HG02885 (cell line): ENCODE measurements around the gene VAMP2.
A peak's percentile ranks its signal among the peaks of the same experiment; 100 is the strongest.
"Not testable (repeated sequence)": the region's sequence is repeated elsewhere in the genome, so short reads cannot be mapped to it uniquely, and the experiment has no call there.

ENCODE experiments used
- ATAC-seq: cut with Tn5 transposase; IDR thresholded peaks from one replicate; pipeline ENCODE4 v1.9.1; 2021; ENCODE audit warnings: mild to moderate bottlenecking; ENCODE audit not compliant: unreplicated experiment, poor library complexity

VAMP2 gene

DNA sequence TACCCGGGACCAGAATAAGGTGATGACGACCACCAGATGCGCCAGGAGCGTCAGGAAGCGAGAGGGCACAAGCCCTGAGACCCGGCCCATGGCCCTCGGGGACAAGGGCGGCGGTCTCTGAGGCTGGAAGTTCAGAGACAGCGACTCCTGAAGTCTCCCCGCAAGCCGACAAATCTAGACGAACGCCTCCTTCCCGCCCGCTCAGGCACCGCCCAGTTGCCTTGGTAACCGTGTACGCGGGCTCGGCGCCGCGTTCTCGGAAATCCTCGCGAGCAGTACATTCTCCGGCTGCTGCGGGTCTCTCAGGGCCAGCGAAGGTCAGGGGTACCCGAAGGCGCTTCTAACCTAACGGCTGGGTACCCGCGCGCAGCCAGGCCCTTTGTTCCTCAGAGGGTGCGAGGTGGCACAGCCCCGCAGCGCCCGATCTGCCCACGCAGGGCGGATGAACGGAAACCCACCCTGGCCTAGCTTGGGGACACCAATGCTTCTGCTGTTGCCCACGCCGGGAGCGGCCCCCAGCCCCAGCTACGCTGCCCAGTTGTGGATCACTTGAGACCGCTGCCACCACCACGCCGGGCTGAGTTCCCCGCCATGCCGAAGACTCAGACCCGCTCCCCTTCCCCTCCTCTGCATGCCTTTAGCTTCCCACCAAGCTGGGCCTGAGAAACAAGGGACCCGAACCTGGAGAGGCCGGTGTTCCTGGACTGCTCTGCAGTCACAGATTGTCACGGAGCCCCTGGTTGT, 13.6 kb upstream of the VAMP2 start, which contains the start of gene TMEM107:
Gene TMEM107, minus strand, starts transcription at position 184 of the 744 bp plus-strand sequence. Its CDS starts 94 bp downstream, at position 90.
- peak; percentile 53 for ATAC-seq

DNA sequence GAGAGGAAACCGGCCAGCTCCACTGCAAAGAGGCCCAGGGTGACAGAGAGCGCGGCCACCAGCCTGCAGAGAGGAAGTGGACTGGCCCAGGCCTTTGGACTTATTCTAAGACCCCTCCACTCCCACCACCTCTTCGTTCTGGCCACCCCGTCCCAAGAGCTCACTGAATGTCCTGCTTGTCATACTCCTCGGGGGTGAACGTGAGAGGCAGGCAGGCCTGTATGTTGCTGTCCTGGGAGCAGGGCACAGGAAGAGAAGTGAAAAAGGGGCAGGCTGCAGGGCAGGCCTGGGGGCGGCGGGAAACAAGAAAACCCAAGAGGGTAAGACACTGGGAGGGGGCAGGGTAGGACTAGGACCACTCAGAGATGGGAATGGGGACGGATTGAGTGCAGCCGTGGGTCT, 13.0 kb upstream of the VAMP2 start:
- peak; percentile 6 for ATAC-seq

DNA sequence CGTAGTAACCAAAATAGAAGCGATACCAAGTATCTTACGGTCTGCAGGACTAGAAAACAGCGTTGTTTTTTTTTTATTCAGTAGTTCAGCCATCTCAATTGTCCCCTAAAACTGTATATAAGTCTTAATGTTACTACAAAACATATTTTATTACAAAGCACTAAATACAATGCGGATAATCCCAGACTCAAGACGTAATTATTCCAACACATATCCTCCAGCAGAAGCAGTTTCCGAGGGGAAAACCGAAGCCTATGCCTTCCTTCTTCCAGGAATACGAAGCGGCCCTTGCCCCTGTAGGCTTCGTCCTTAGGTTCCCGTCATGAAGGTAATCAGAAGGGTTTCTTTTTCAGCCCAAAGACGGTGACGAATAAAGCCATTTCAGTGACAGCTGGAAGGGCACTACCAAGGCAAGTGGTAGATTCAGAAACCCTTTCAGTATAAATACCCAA, 11.1 kb upstream of the VAMP2 start:
- no peak for ATAC-seq

DNA sequence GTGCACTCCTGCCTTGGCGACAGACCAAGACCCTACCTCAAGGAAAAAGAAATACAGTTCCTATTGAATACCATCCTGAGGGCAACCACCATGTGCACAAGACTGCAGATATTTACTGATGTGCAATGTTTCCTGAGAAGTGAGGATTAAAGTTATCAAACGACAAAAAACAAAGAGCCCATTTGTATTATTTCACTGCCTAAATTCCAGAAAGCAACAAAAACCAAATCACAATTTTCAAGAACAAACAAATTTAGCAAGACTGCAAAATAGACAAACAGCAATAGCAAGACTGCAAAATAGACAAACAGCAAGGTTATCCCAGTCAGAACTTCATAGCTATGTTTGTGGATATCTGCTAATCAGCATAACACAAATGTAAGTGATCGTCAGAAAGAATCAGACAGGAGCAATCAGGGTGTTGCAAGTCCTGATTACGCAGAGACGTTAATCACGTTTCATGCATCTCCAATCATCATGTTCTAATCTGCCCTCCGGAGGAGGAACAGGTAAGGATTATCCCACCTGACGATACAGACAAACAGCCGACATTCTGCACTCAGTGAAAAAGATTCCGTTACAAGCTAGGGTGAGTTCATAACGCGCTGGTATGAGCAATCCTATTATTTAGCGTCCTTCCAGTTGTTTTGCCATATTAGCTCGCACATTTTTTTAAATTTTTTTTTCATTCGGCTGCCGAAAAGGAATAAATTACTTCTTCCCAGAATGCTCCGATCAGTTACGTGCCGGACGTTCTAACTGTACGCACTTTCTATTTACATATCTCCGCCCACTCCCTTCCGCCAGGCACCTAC, 10.5 kb upstream of the VAMP2 start:
- ATAC-seq, result peak; percentile 73

DNA sequence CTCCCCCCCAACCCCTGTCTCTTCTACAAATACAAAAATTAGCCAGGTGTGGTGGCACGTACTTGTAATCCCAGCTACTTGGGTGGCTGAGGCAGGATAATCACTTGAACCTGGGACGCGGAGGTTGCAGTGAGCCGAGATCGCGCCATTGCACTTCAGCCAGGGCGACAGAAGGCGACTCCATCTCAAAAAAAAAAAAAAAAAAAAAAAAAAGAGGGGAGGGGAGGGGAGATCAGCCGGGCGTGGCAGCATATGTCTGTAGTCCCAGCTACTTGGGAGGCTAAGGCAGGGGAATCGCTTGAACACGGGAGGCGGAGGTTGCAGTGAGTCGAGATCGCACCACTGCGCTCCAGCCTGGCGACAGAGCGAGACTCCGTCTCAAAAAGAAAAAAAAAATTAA, 7.4 kb upstream of the VAMP2 start:
- not testable (repeated sequence) for ATAC-seq

DNA sequence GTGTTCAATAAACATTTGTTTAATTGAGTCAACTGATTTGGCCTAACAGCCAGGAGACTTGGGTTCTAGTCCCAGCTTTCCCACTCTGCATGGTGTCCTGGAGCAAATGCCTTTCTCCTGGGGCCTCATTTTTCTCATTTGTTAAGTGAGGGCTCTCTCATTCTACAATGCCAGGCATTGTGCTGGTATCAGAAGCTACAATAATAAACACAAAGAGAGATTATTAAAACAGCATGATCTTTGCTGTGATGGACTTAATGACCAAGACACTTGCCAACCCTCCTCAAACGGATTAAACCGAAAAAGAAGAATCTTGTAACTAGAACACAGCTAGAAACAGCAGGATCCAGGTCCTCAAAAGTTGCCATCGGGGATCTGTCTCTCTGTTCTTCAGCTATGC, 4.8 kb upstream of the VAMP2 start:
- ATAC-seq, result no peak

DNA sequence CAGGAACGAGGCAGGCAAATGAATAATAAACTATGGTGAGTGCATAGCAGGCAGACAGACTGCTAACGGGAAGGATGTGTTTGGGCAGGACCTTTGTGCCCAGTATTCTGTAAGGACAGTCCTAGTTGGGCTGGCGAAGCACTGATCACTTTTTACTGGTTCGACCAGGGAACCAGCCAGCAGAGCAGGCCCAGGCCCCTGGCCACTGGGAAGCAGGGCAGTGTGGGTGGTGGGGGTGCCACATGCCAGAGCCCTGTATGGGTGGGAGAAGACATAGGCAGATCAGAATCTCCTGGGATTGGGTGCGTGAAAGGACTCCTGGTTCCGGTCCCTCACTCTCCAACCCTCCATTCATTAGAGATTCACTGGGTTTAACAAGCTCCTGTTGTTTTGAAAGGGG, 4.0 kb upstream of the VAMP2 start:
- ATAC-seq, result no peak

DNA sequence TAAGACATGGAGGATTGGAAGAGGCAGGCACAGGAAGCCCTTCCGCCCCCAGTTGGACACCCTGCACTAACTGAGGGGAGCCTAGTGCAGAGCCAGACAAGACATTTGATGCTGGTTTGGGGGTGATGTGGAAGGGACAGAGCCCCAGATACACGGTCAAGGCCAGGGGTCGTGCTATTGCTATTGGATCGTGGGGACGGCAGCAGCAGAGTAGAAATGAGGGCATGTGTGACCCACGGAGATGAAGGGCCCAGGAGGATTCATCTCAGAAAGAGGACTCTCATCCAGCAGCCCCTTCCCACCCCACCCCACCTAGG, 2.0 kb upstream of the VAMP2 start:
- no peak for ATAC-seq

DNA sequence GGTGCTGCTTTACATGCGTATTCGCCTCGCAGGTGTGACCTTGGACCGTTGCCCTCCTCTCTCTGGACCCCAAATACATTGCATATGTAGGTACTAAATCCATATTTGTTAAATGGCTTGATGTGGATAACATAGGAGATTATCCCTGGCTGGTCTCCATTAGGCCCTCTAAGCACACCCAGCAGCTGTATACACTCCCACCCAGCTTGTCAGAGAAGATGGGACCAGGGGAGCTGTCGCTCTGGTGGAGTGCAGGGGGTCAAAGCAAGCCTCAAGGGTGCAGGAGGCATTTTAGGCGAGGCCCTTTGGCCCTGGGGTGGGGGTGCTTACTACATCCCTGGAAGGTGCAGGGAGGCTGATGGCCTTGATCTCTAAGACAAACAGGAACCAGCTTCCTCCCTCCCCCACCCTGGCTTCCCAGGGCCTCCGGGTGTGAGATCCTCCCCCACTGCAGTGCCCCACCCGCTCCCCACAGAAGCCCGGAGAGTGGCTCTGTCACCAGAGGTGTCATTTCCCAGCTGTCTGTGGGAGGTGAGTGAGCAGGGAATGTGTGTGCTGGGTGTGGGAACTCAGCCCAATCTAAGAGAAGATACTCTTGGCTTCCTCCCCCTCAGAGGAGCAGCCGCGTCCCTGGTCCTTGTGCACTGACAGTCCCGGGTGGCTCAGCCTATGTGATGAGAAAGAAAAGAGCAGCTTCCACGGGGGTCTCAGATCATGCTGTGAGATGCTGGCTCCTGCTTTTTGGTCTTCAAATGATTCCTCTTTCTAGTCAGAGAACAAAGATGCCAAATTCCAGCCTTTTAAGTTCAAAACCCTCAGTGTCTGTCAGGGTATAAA, 1.4 kb upstream of the VAMP2 start:
- ATAC-seq, result no peak

DNA sequence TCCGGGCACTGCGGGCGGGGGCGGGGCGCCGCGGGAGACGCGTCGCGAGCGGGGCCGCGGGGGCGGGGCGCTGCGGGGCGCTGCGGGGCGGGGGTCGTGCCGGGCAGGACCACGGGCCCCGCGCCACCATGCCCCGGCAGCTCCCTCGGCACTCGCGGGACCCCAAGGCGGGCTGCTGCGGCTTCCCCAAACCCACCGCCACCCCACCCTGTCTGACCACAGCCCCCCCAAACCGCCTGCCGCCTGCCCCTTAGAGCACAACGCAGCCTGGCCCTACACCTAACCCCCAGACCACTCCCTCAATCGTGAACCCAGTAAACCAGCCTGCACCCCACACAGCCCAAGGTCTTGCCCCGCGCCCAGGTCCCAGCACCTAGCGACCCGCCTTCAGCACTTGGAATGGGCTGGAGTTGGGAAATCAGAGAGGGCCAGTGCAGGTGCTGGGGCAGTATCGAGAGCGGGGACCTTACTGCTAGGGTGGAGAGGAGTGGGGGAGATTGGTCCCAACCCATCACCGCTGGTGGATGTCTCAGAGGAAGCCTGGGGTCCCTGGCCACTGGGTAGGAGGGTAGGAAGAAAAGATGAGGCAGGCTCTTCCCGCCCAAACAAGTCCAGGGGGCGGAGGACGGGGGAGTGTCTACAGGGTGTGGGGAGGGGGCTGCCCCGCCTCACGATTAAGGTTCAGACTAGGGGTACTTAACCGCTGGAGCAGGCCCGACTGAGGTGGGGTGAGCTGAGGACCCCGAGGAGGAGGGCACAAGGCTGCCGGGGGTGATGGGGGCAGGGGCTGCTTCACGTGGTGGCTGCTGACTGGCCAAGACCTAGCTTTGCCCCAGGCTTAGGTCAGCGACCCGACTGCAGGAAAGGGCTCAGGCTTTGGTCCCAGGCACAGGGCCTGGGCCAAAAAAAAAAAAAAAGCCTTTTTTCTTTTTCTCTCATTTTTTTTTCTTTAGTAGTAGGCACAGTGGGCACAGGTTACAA, 539 bp upstream of the VAMP2 start:
- ATAC-seq, result peak; percentile 20

DNA sequence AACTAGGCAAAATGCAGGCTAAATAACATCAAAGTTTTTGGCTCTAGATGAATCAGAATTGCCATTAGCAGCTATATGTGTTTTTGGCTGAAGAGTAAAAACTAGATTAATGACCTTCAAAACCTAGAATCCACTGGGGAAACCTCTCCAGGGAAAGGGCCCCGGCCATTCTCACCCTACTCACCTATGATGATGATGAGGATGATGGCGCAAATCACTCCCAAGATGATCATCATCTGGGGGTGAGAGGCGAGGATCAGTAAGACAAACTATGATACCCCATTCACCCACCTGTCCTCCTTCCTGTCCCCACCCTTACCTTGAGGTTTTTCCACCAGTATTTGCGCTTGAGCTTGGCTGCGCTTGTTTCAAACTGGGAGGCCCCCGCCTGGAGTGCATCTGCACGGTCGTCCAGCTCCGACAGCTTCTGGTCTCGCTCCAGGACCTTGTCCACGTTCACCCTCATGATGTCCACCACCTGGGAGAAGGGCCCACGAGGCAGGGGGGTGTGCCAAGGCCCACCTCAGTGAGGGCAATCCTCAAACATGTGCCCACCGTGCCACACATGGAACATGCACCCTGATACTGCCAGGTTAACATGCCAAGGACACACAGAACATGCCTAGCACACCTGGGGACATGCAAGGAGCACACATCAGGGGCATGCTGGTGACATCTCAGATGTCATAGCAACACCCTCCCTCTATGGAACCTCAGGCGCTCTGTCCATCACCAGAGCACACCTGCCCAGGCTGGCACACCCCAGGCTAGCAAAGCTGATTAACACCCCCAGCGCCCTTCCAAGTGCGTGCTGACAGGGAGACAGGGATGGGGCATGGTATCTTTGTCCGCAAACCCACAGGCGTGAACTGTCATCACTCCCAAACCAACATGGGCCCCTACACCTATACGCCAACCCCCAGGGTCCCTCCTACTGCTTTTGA, 1.2 kb downstream of the VAMP2 start:
- no peak for ATAC-seq

DNA sequence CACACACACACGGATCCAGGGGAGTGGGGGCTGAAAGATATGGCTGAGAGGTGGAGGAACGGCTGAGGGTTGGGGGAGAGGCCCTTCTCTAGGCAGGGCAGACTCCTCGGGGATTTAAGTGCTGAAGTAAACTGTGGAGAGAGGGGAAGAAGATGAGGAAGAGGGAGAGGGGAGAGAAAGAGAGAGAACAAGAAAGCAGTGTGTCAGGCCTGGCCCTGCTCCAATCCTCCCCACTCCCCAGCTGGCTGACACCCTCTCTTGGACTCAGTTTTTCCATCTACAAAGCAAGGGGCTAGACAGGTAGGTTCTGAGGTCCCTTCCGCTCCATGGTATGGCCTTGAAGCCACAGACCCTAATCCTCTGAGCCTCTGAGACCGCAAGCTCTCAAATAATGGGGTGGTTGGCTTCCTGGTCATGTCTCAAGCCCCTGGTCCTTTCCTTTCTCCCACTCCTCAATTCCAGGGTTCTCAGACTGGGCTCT, 2.0 kb downstream of the VAMP2 start:
- ATAC-seq, result no peak

DNA sequence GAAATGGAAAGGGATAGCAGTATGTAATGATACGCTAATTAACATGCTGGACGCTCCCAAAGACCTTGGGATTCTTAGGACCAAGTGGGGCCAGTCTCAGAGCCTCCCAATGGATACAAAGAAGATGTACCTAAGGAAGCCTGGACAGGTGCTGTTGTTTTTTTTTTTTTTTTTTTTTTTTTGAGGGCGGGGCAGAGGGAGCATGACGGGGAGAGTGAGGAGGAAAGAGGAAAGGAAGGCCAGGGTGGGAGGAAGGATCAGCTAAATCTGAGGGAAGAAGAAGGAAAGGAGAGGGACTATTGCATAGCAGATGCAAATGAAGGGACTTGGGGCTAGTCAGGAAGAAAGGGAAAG, 2.5 kb downstream of the VAMP2 start:
- ATAC-seq, result no peak

DNA sequence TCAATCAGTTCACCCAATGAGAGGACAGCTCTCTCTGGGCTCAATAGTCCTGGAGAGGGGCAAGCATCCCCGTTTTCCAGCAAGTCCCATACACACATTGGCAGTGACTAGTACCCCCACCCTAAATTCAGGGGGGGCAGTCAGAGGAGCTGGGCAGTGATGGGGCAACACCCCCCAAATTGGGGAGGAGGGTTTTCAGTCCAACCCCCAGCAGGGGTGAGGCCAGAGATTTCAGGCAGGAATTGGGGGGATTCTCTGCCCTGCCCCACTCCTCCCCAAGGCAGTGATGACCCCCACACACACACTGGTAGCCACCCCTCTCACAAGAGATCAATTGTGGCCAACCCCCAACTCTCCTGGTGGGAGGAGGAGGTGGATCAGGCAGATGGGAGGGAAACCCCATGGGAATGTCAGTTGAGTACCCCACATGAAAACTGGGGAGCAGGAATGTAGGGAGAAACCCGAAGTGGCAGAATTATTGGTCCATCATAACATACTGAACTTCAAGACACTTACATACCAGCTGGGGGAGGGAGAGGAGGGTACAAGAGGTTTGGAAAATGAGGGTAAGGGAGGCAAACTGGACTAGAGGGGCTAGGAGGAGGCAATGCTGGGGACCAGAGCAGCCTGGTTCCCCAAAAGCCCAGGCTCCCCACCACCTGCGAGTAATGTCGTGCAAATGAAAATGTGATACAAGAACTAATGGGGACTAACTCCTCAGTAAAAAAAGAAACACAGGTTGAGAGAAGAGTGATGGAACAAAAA, 3.1 kb downstream of the VAMP2 start:
- ATAC-seq, result no peak

DNA sequence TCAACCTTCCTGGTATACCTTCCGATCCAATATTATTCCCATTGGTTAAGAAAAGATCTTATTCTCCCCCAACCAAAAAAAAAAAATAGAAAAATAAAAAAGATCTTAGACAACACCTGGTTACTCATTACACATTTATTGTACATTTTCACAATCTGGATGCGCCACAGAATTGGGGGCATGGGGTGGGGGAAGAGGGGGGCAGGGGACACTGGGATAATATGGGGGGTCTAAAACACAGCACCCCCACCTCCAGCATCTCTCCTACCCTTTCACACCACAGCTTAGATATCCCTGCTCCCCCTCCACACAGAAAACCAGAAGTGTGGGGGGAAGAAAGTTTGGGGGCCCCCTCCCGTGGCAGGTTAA, 3.7 kb downstream of the VAMP2 start:
- no peak for ATAC-seq

DNA sequence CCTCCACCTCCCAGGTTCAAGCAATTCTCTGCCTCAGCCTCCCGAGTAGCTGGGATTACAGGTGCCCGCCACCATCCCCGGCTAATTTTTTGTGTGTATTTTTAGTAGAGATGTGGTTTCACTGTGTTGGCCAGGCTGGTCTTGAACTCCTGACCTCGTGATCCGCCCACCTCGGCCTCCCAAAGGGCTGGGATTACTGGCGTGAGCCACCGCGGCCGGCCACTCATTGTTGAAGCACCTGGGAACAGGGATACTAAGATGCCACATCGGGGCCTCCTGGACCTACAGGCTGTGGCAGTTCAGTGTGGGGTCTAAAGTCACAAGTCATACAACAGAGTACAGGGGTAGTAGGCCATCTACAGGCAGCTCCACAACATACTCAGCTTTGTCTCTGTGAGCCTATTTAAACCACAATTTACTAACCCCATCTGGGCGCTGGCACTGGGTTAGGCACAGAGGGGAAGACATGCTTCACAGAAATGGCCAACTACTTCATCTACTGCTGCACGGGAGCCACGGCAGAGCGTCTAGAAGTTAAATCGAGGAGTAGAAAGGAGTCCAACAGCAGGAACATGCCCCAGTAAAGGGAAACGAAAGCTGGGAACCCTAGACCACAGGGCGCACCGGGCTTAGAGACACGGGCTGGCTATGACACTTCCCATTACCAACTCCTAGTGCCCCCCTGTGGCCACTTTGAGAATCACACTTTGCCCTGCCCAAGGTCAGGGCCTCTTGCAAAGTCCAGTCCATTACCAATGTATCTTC, 4.3 kb downstream of the VAMP2 start:
- no peak for ATAC-seq
